Panc1 (cell line): ENCODE data around the gene PM20D1. TPM values are rescaled to one million over a fixed set of nuclear protein-coding genes. Genes with fewer than 3 reads are reported as not detected.

ENCODE experiments used
- ATAC-seq: fragments of 200-7000 bp; cut with Tn5 transposase; 2 replicates; pipeline ENCODE4 v1.9.1; 2020; ENCODE audit warnings: mild to moderate bottlenecking, moderate library complexity
- BruUV-seq: library from RNA; stranded (reverse); fragments of 400-500 nt; replicated peaks from 2 replicates; lab custom pipeline; 2021; lab: Mats Ljungman, UMichigan
- CTCF ChIA-PET: fragments of 300-600 bp; sonication (Branson Sonifier 250); formaldehyde crosslinking; loops from one replicate; lab custom pipeline; 2022; ENCODE audit warnings: antibody characterized with exemption; lab: Charles Lee
- POLR2A ChIA-PET: fragments of 300-600 bp; sonication (Branson Sonifier 250); formaldehyde crosslinking; loops from one replicate; lab custom pipeline; 2022; ENCODE audit warnings: antibody characterized with exemption; lab: Charles Lee
- DNase-seq: peaks from one replicate; pipeline ENCODE4 v3.0.0-alpha.2; 2010; ENCODE audit warnings: low read depth, low spot score
- H3K27ac ChIP-seq: 2 replicates; pipeline ENCODE4 v1.5.1; 2011; ENCODE audit warnings: mild to moderate bottlenecking, low read length, inconsistent platforms
- H3K27me3 ChIP-seq: fragments of 200-500 bp; sonication (Bioruptor generic); 2 replicates; pipeline ENCODE4 v1.6.0; 2014; ENCODE audit warnings: low read length, inconsistent platforms; ENCODE audit not compliant: control insufficient read depth, insufficient read depth
- H3K36me3 ChIP-seq: fragments of 200-500 bp; sonication (Bioruptor generic); 2 replicates; pipeline ENCODE4 v1.5.1; 2014; ENCODE audit warnings: inconsistent platforms, mild to moderate bottlenecking, low read length, moderate library complexity; ENCODE audit not compliant: control insufficient read depth, insufficient read depth
- H3K4me1 ChIP-seq: 2 replicates; pipeline ENCODE4 v1.5.1; 2011; ENCODE audit warnings: inconsistent platforms, mild to moderate bottlenecking, low read length, moderate library complexity; ENCODE audit not compliant: control insufficient read depth, insufficient read depth
- H3K4me3 ChIP-seq, 2 experiments: 2 replicates each; pipeline ENCODE4 v1.5.1; 2011 to 2012; ENCODE audit warnings: low read depth in 2 of 2, low read length in 2 of 2, mild to moderate bottlenecking in 2 of 2, inconsistent platforms in 1 of 2, moderate library complexity in 1 of 2
- H3K9me3 ChIP-seq: fragments of 200-500 bp; sonication (Bioruptor generic); 2 replicates; pipeline ENCODE4 v1.5.1; 2014; ENCODE audit warnings: low read depth, mild to moderate bottlenecking, inconsistent platforms, low read length, moderate library complexity; ENCODE audit not compliant: control insufficient read depth, insufficient read depth
- CTCF ChIP-seq: fragments of 450-650 bp; IDR thresholded peaks from 2 replicates; pipeline ENCODE4 v1.5.1; 2017; ENCODE audit warnings: mild to moderate bottlenecking
- POLR2AphosphoS5 ChIP-seq: IDR thresholded peaks from 2 replicates; pipeline ENCODE4 v1.6.1; 2012; ENCODE audit warnings: mild to moderate bottlenecking, low read depth, low read length, moderate library complexity
- REST ChIP-seq, 2 experiments: IDR thresholded peaks; 2 replicates each; pipeline ENCODE4 v1.6.1; 2011 to 2012; ENCODE audit warnings: low read depth in 2 of 2, control low read depth in 1 of 2, low read length in 1 of 2, mild to moderate bottlenecking in 1 of 2, moderate library complexity in 1 of 2; ENCODE audit not compliant: insufficient read depth in 1 of 2
- SIN3A ChIP-seq: IDR thresholded peaks from 2 replicates; pipeline ENCODE4 v1.6.1; 2012; ENCODE audit warnings: low read depth, mild to moderate bottlenecking, low read length, moderate library complexity, borderline replicate concordance; ENCODE audit not compliant: insufficient read depth
- TCF7L2 ChIP-seq: IDR thresholded peaks from 2 replicates; pipeline ENCODE4 v1.6.1; 2011; ENCODE audit warnings: mild to moderate bottlenecking, low read depth, low read length, inconsistent platforms
- in situ Hi-C: cut with HindIII; loops from 2 replicates; pipeline ENCODE4 v1.10.0; 2016; ENCODE audit warnings: low sequenced_read_pairs, low pct_unique_long_range_greater_than_20kb
- intact Hi-C: fragments of 100-400 bp; cut with micrococcal nuclease; formaldehyde crosslinking; loops from one replicate; pipeline ENCODE4 v1.10.0; 2022; ENCODE audit not compliant: unreplicated experiment
- total RNA-seq: library from RNA; stranded (reverse); gene quantifications from one replicate; pipeline ENCODE4 v1.2.1, GENCODE V29; 2021; ENCODE audit not compliant: unreplicated experiment

Gene PM20D1
- total RNA-seq, 1 experiment from 2014 or later, result 0.13 TPM

GRCh38 chr1:205840146-205840923 is 9.6 kb downstream of the PM20D1 start:
- Histone ChIP-seq H3K36me3 (no peaks in the 10 kb centered on the region), H3K9me3 (no peaks in the 10 kb centered on the region), H3K4me3 (no peak overlapping the region), H3K27ac (no peak overlapping the region), H3K4me1 (no peaks in the 10 kb centered on the region), H3K27me3 (peaks cover 4% of the 10 kb centered on the region; the same call in 1 of the 2 replicates)
- ATAC-seq (no peak), DNase-seq (no peak)
- TF ChIP-seq POLR2AphosphoS5 (no peak), REST (IDR thresholded peaks at IDR 0.05; ENCODE audit: insufficient read depth in 1 of 2, low read depth in 2 of 2, low read length in 1 of 2) (no peak), SIN3A (no peak), CTCF (no peak), TCF7L2 (no peak)
- ChIA-PET CTCF (no interaction called here), POLR2A (interaction anchor here (0.6 kb wide), 1 partner anchor 52 kb away, joined by 18 read pairs; no protein-coding TSS in a partner anchor)
- BruUV-seq, result no TSS peak
- in situ Hi-C loops, result no loop called here
- intact Hi-C loops, result no loop called here

- DNase-seq (no peak), ATAC-seq (no peak)
- no TSS peak for BruUV-seq
- intact Hi-C loops (no loop called here), in situ Hi-C loops (no loop called here)
- H3K9me3 ChIP-seq, result no peaks in the 10 kb centered on the region
- no peak overlapping the region for H3K27ac ChIP-seq
- TF ChIP-seq POLR2AphosphoS5 (no peak), SIN3A (no peak), TCF7L2 (no peak), CTCF (no peak), REST (IDR thresholded peaks at IDR 0.05; ENCODE audit: insufficient read depth in 1 of 2, low read depth in 2 of 2, low read length in 1 of 2) (no peak)
- ChIA-PET POLR2A (no interaction called here), CTCF (no interaction called here)
- no peaks in the 10 kb centered on the region for H3K4me1 ChIP-seq
- H3K36me3 ChIP-seq, result no peaks in the 10 kb centered on the region
- no peak overlapping the region for H3K4me3 ChIP-seq
- H3K27me3 ChIP-seq, result peaks cover 6% of the 10 kb centered on the region
Observed at GRCh38 chr1:205837382-205837970, 12.5 kb downstream of the PM20D1 start.
